Ishikawa (cell line): ENCODE data around the gene GUCA2B.

Experiments
- CREB1 ChIP-seq: IDR thresholded peaks from 2 replicates; pipeline ENCODE4 v1.6.1; 2012; ENCODE audit warnings: low read depth
- EP300 ChIP-seq: IDR thresholded peaks from 2 replicates; pipeline ENCODE4 v1.6.1; 2012; ENCODE audit warnings: borderline replicate concordance
- NFIC ChIP-seq: IDR thresholded peaks from 2 replicates; pipeline ENCODE4 v1.6.1; 2012
- RAD21 ChIP-seq: IDR thresholded peaks from 2 replicates; pipeline ENCODE4 v1.6.1; 2012; ENCODE audit warnings: low read depth
- TAF1 ChIP-seq: IDR thresholded peaks from 2 replicates; pipeline ENCODE4 v1.6.1; 2012; ENCODE audit warnings: low read depth, mild to moderate bottlenecking
- TEAD4 ChIP-seq: IDR thresholded peaks from 2 replicates; pipeline ENCODE4 v1.6.1; 2012
- USF1 ChIP-seq: IDR thresholded peaks from 2 replicates; pipeline ENCODE4 v1.6.1; 2012
- YY1 ChIP-seq: IDR thresholded peaks from 2 replicates; pipeline ENCODE4 v1.6.1; 2012; ENCODE audit warnings: low read depth
- TF ChIP-seq, protein P1 (sequence below): IDR thresholded peaks from 2 replicates; pipeline ENCODE4 v1.6.1; 2012

- TF ChIP-seq, protein P1, sequence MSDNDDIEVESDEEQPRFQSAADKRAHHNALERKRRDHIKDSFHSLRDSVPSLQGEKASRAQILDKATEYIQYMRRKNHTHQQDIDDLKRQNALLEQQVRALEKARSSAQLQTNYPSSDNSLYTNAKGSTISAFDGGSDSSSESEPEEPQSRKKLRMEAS = no peak
- TF ChIP-seq RAD21 = no peak
- TF ChIP-seq USF1 = no peak
- TF ChIP-seq TEAD4 = no peak
- no peak for TF ChIP-seq NFIC
- TF ChIP-seq YY1 = no peak
- TF ChIP-seq TAF1 = no peak
- TF ChIP-seq CREB1 = no peak
- no peak for TF ChIP-seq EP300
Measured at GRCh38 chr1:42179275-42179674, 26.1 kb downstream of the GUCA2B start.
